WERI-Rb-1 (cell line): ENCODE measurements around the gene GRIN2D.

Source experiments
- DNase-seq: peaks from one replicate; pipeline ENCODE4 v3.0.0-alpha.2; 2020
- H3K27ac ChIP-seq: fragments of 250-450 bp; sonication (Bioruptor Pico); 2 replicates; pipeline ENCODE4 v1.5.1; 2020; ENCODE audit warnings: mild to moderate bottlenecking, moderate library complexity
- H3K27me3 ChIP-seq: fragments of 250-450 bp; sonication (Bioruptor Pico); 2 replicates; pipeline ENCODE4 v1.5.1; 2021; ENCODE audit warnings: mild to moderate bottlenecking, low read depth, moderate library complexity; ENCODE audit not compliant: insufficient read depth, severe bottlenecking
- H3K36me3 ChIP-seq: fragments of 250-450 bp; sonication (Bioruptor Pico); 2 replicates; pipeline ENCODE4 v1.5.1; 2020; ENCODE audit warnings: mild to moderate bottlenecking, moderate library complexity
- H3K4me3 ChIP-seq: 2 replicates; pipeline ENCODE4 v1.5.1; 2011; ENCODE audit warnings: low read depth, mild to moderate bottlenecking, control low read depth, low read length
- H3K9me3 ChIP-seq: fragments of 250-450 bp; sonication (Bioruptor Pico); 2 replicates; pipeline ENCODE4 v1.5.1; 2021; ENCODE audit warnings: mild to moderate bottlenecking, moderate library complexity; ENCODE audit not compliant: severe bottlenecking
- CTCF ChIP-seq: IDR thresholded peaks from 2 replicates; pipeline ENCODE4 v1.5.1; 2011; ENCODE audit warnings: low read depth, mild to moderate bottlenecking, control low read depth, inconsistent platforms, low read length

The GRIN2D gene

GRCh38 chr19:48421548-48421947 lies 28.1 kb downstream of the GRIN2D start:
- Histone ChIP-seq H3K27ac (no peak overlapping the region), H3K36me3 (no peaks in the 10 kb centered on the region), H3K4me3 (no peak overlapping the region), H3K27me3 (no peaks in the 10 kb centered on the region), H3K9me3 (no peaks in the 10 kb centered on the region)
- no peak for TF ChIP-seq CTCF
- no peak for DNase-seq

- DNase-seq = no peak
- no peak overlapping the region for H3K4me3 ChIP-seq
- no peaks in the 10 kb centered on the region for H3K9me3 ChIP-seq
- TF ChIP-seq CTCF = no peak
- no peaks in the 10 kb centered on the region for H3K36me3 ChIP-seq
- no peaks in the 10 kb centered on the region for H3K27me3 ChIP-seq
- no peak overlapping the region for H3K27ac ChIP-seq
These were observed 31.3 kb downstream of the GRIN2D start for GRCh38 chr19:48424694-48425219.

GRCh38 chr19:48428670-48429069 lies 35.2 kb downstream of the GRIN2D start:
- no peak overlapping the region for H3K27ac ChIP-seq
- H3K36me3 ChIP-seq = no peaks in the 10 kb centered on the region; the same call in 1 of the 2 replicates
- no peak for TF ChIP-seq CTCF
- H3K4me3 ChIP-seq = no peak overlapping the region
- H3K27me3 ChIP-seq = no peaks in the 10 kb centered on the region
- no peaks in the 10 kb centered on the region for H3K9me3 ChIP-seq
- no peak for DNase-seq

- H3K9me3 ChIP-seq = no peaks in the 10 kb centered on the region
- DNase-seq = no peak
- H3K27ac ChIP-seq = no peak overlapping the region
- no peaks in the 10 kb centered on the region; the same call in 1 of the 2 replicates for H3K36me3 ChIP-seq
- H3K27me3 ChIP-seq = no peaks in the 10 kb centered on the region
- no peak for TF ChIP-seq CTCF
- H3K4me3 ChIP-seq = no peak overlapping the region
These were observed 39.9 kb downstream of the GRIN2D start for GRCh38 chr19:48433337-48433736.

GRCh38 chr19:48436586-48436985 lies 43.1 kb downstream of the GRIN2D start:
- no peak for TF ChIP-seq CTCF
- Histone ChIP-seq H3K36me3 (no peaks in the 10 kb centered on the region; the same call in 1 of the 2 replicates), H3K9me3 (no peaks in the 10 kb centered on the region), H3K4me3 (no peak overlapping the region), H3K27ac (no peak overlapping the region), H3K27me3 (no peaks in the 10 kb centered on the region)
- no peak for DNase-seq
